HepG2 (cell line): Measurements from ENCODE around the gene DISP2. TPM values are rescaled to one million over a fixed set of nuclear protein-coding genes. Genes with fewer than 3 reads are reported as not detected.

Source experiments
- ATAC-seq: fragments of 200-7000 bp; cut with Tn5 transposase; 3 replicates; pipeline ENCODE4 v1.9.1; 2020; ENCODE audit warnings: mild to moderate bottlenecking, moderate library complexity
- BruUV-seq: library from RNA; stranded (reverse); fragments of 400-500 nt; replicated peaks from 2 replicates; lab custom pipeline; 2021; lab: Mats Ljungman, UMichigan
- CTCF ChIA-PET: fragments of 300-600 bp; formaldehyde crosslinking; extraction: SDS; loops from one replicate; lab custom pipeline; 2021; ENCODE audit warnings: low total read pairs, inconsistent platforms, low intra/inter-chr PET ratio; lab: Yijun Ruan, JAX
- POLR2A ChIA-PET: fragments of 350-600 bp; sonication (Branson Sonifier 250); formaldehyde crosslinking; loops from one replicate; lab custom pipeline; 2020; ENCODE audit warnings: antibody characterized with exemption, inconsistent platforms; lab: Yijun Ruan, JAX
- DNase-seq: peaks from one replicate; pipeline ENCODE4 v3.0.0-alpha.2; 2015; ENCODE audit warnings: low spot score
- FAIRE-seq: peaks from 3 replicates; lab custom pipeline; 2011; peaks lifted over from hg19 to GRCh38; lab: Jason Lieb, UNC
- H2AFZ ChIP-seq: one replicate; pipeline ENCODE4 v1.6.1; 2011; ENCODE audit warnings: low read length, inconsistent platforms
- H3K27ac ChIP-seq: fragments of 300-600 bp; 3 replicates; pipeline ENCODE4 v1.8.0; 2011; ENCODE audit warnings: mixed run types, mild to moderate bottlenecking, mixed read lengths, low read length, inconsistent platforms; ENCODE audit not compliant: insufficient read depth; ENCODE audit errors: extremely low read length
- H3K27me3 ChIP-seq, 2 experiments: fragments of 200-600 bp in 1 of 2; 2 replicates in 1 of 2; 3 replicates in 1 of 2; pipeline versions ENCODE4 v1.6.0 to v1.8.0; 2011; ENCODE audit warnings: low read length in 2 of 2, mild to moderate bottlenecking in 2 of 2, moderate library complexity in 2 of 2, inconsistent platforms in 1 of 2; ENCODE audit not compliant: insufficient read depth in 2 of 2, control insufficient read depth in 1 of 2
- H3K36me3 ChIP-seq, 2 experiments: fragments of 200-600 bp in 1 of 2; replicated peaks in 1 of 2; 2 replicates in 1 of 2; 3 replicates in 1 of 2; pipeline versions ENCODE4 v1.5.1 to v1.8.0; 2011; ENCODE audit warnings: low read length in 2 of 2, inconsistent platforms in 1 of 2; ENCODE audit not compliant: insufficient read depth in 2 of 2, control insufficient read depth in 1 of 2
- H3K4me1 ChIP-seq: 2 replicates; pipeline ENCODE4 v1.5.1; 2012; ENCODE audit warnings: low read length, inconsistent platforms; ENCODE audit not compliant: insufficient read depth
- H3K4me2 ChIP-seq: 2 replicates; pipeline ENCODE4 v1.6.0; 2011; ENCODE audit warnings: low read depth, low read length, inconsistent platforms
- H3K4me3 ChIP-seq, 3 experiments: fragments of 200-600 bp in 1 of 3; sonication (generic), shearing (Covaris generic) in 1 of 3; replicated peaks in 1 of 3; 2 replicates each; pipeline ENCODE4 v1.5.1; 2011 to 2016; ENCODE audit warnings: low read length in 3 of 3, inconsistent platforms in 2 of 3, low read depth in 2 of 3, mild to moderate bottlenecking in 2 of 3, control low read depth in 1 of 3, mixed read lengths in 1 of 3; ENCODE audit not compliant: insufficient read depth in 1 of 3
- H3K79me2 ChIP-seq: one replicate; pipeline ENCODE4 v1.6.1; 2011; ENCODE audit warnings: low read length, inconsistent platforms; ENCODE audit not compliant: insufficient read depth
- H3K9ac ChIP-seq: 2 replicates; pipeline ENCODE4 v1.6.0; 2011; ENCODE audit warnings: mild to moderate bottlenecking, low read depth, low read length, inconsistent platforms; ENCODE audit not compliant: insufficient read depth
- H3K9me3 ChIP-seq: 2 replicates; pipeline ENCODE4 v1.5.1; 2012; ENCODE audit warnings: mild to moderate bottlenecking, low read length
- H4K20me1 ChIP-seq: 2 replicates; pipeline ENCODE4 v1.6.0; 2011; ENCODE audit warnings: inconsistent platforms, mild to moderate bottlenecking, low read length, moderate library complexity; ENCODE audit not compliant: insufficient read depth
- ARID4A ChIP-seq: sonication (generic); formaldehyde crosslinking; IDR thresholded peaks from 2 replicates; pipeline ENCODE4 v1.5.0; 2020; ENCODE audit warnings: mild to moderate bottlenecking, missing genetic modification reagents, borderline replicate concordance
- DBP ChIP-seq: sonication (generic); formaldehyde crosslinking; IDR thresholded peaks from 2 replicates; pipeline ENCODE4 v1.4.0; 2020; ENCODE audit warnings: missing genetic modification reagents; ENCODE audit errors: not compliant biosample characterization
- DR1 ChIP-seq: sonication (generic); formaldehyde crosslinking; IDR thresholded peaks from 2 replicates; pipeline ENCODE4 v1.8.0; 2021; ENCODE audit warnings: mild to moderate bottlenecking, missing genetic modification reagents, inconsistent platforms
- FIP1L1 ChIP-seq: fragments of 200-400 bp; formaldehyde crosslinking; IDR thresholded peaks from 2 replicates; pipeline ENCODE4 v1.6.1; 2018; ENCODE audit warnings: low read depth, mild to moderate bottlenecking, low read length, moderate library complexity, borderline replicate concordance; ENCODE audit not compliant: insufficient read depth
- NBN ChIP-seq: fragments of 450-650 bp; conservative IDR thresholded peaks from 2 replicates; pipeline ENCODE4 v1.6.1; 2017
- NFE2L1 ChIP-seq: sonication (generic); formaldehyde crosslinking; IDR thresholded peaks from 2 replicates; pipeline ENCODE4 v1.4.0; 2020; ENCODE audit warnings: missing genetic modification reagents, mild to moderate bottlenecking, borderline replicate concordance
- RBM39 ChIP-seq: fragments of 200-400 bp; formaldehyde crosslinking; IDR thresholded peaks from one replicate; pipeline ENCODE4 v1.6.1; 2018; ENCODE audit warnings: antibody characterized with exemption, mild to moderate bottlenecking, low read depth, low read length; ENCODE audit not compliant: poor library complexity, severe bottlenecking
- SRY ChIP-seq: sonication (generic); formaldehyde crosslinking; IDR thresholded peaks from 2 replicates; pipeline ENCODE4 v1.8.0; 2022; ENCODE audit warnings: mild to moderate bottlenecking, missing genetic modification reagents
- ZNF33A ChIP-seq: sonication (generic); formaldehyde crosslinking; IDR thresholded peaks from 2 replicates; pipeline ENCODE4 v1.5.1; 2020; ENCODE audit warnings: missing genetic modification reagents, mild to moderate bottlenecking, moderate library complexity, borderline replicate concordance
- ZNF501 ChIP-seq: sonication (generic); formaldehyde crosslinking; IDR thresholded peaks from 2 replicates; pipeline ENCODE4 v1.5.1; 2020; ENCODE audit warnings: mild to moderate bottlenecking, moderate library complexity, missing genetic modification reagents
- ZNF543 ChIP-seq: sonication (generic); formaldehyde crosslinking; IDR thresholded peaks from 2 replicates; pipeline ENCODE4 v1.4.0; 2020; ENCODE audit warnings: mild to moderate bottlenecking, missing genetic modification reagents
- ZNF556 ChIP-seq: sonication (generic); formaldehyde crosslinking; IDR thresholded peaks from 2 replicates; pipeline ENCODE4 v1.4.0; 2020; ENCODE audit warnings: mild to moderate bottlenecking, missing genetic modification reagents, borderline replicate concordance
- ZNF777 ChIP-seq: sonication (generic); formaldehyde crosslinking; IDR thresholded peaks from 2 replicates; pipeline ENCODE4 v1.4.0; 2020; ENCODE audit warnings: missing genetic modification reagents
- WGBS: methylation state at CpG from one replicate; pipeline ENCODE4 v1.1.6; 2017; ENCODE audit warnings: low lambda C conversion rate; 5-methylcytosine and 5-hydroxymethylcytosine counted together
- in situ Hi-C: cut with HindIII; loops from 2 replicates; pipeline ENCODE4 v1.10.0; 2017; ENCODE audit warnings: low pct_unique_long_range_greater_than_20kb; ENCODE audit not compliant: extremely low pct_ligation_motif_present
- intact Hi-C: fragments of 100-400 bp; cut with micrococcal nuclease; formaldehyde crosslinking; loops from one replicate; pipeline ENCODE4 v1.10.0; 2022; ENCODE audit not compliant: unreplicated experiment
- polyA plus RNA-seq, 8 experiments: library from polyadenylated mRNA; depleted of rRNA in 3 of 8; stranded (reverse) in 7 of 8; unstranded in 1 of 8; fragments of >200 nt; fragmentation: Illumina TruSeq in 4 of 8; extraction: Trizol in 4 of 8; gene quantifications; 2 replicates each; pipeline versions ENCODE4 v1.2.1 to v1.2.3, GENCODE V29; 2011 to 2016; ENCODE audit warnings: low read depth in 4 of 8, missing spikeins in 1 of 8, mixed read lengths in 1 of 8; ENCODE audit not compliant: insufficient read depth in 1 of 8
- total RNA-seq, 5 experiments: library from RNA; depleted of rRNA; stranded (reverse); fragments of >200 nt; fragmentation: Illumina TruSeq; extraction: Trizol; gene quantifications; 2 replicates each; pipeline ENCODE4 v1.2.3, GENCODE V29; 2016; ENCODE audit warnings: low read depth in 1 of 5
- TF ChIP-seq, protein P1 (sequence below): sonication (generic); formaldehyde crosslinking; conservative IDR thresholded peaks from 2 replicates; pipeline ENCODE4 v1.5.0; 2020; ENCODE audit warnings: missing genetic modification reagents

Gene DISP2
- total and polyA plus RNA-seq, 2 of the 13 experiments (the other 11 are each of a cell fraction or from before 2014, with no cell fraction given): 0.09 to 0.32 TPM

- TF ChIP-seq DBP (CRISPR knock-in tag): no peak
Observed at GRCh38 chr15:40320931-40321371, 37.1 kb upstream of the DISP2 start (continued).

DNA sequence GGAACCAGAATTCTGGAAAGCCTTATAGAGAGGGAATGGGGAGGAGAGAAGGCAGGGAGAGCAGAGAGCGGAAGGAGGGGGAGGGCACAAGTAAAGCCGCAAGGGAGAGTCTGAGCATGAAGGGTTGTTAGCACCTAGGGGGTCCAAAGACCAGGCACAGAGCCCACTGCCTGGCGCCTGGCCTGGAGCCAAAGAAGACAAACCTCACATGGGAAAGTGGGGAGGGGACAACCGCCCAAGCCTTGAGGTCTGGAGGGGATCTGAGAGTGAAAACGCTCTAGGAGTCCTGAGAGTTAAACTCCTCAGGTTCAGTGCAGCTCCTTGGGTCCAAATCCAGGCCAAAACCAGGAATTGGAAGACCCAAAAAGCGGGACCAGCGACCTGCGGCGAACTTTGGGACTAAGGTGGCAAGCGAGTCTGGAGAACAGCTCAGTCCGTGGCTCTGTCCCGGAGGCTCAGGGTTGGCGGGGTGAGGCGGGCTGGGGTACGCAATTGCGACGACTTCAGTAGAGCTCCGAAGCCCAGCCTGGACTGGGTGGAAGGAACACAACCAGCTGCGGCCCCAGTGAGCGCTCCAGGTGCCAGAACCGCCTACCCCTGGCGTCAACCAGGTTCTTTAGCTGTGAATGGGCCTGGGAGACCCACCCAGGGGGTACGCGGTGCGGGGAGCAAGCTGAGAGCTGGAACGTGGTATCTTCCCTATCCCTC is 35.3 kb upstream of the DISP2 start:
- ChIA-PET POLR2A (interaction anchor here (0.6 to 1.9 kb wide), 9 partner anchors 9 to 320 kb away, joined by 3 to 24 read pairs (median 4); partner anchors contain the start of genes BUB1B, CCDC9B and IVD), CTCF (interaction anchor here (2.8 to 4.6 kb wide), 2 partner anchors 16 to 99 kb away, joined by 12 to 19 read pairs; no protein-coding TSS in a partner anchor)
- peaks cover 42% of the 10 kb centered on the region for H3K4me1 ChIP-seq
- H2AFZ ChIP-seq: no peak overlapping the region
- no peaks in the 10 kb centered on the region for H3K79me2 ChIP-seq
- intact Hi-C loops: loop anchor here (5.0 kb wide), 1 partner anchor 100 kb away; no protein-coding TSS in a partner anchor
- ATAC-seq (peak; percentile 14), FAIRE-seq (peak; percentile 52), DNase-seq (peak; percentile 53)
- no peak overlapping the region for H3K9ac ChIP-seq
- H4K20me1 ChIP-seq: no peaks in the 10 kb centered on the region
- H3K27me3 ChIP-seq: peaks cover 0 to 7% of the 10 kb centered on the region in 2 experiments; a peak in 1 of 5 replicates
- peak overlapping the region; percentile 8 to 75 (median 40); a peak in 4 of 6 replicates for H3K4me3 ChIP-seq
- H3K36me3 ChIP-seq: no peaks in the 10 kb centered on the region
- H3K27ac ChIP-seq: no peak overlapping the region
- in situ Hi-C loops: no loop called here
- no peaks in the 10 kb centered on the region for H3K9me3 ChIP-seq
- no TSS peak for BruUV-seq
- peak overlapping the region; percentile 82 for H3K4me2 ChIP-seq
- 16% methylated on average over 10 of the region's 26 CpGs for WGBS
- TF ChIP-seq NFE2L1 (no peak), ZNF33A (CRISPR knock-in tag) (no peak), ZNF556 (CRISPR knock-in tag) (no peak), ZNF501 (no peak), ZNF777 (CRISPR knock-in tag) (no peak), ARID4A (CRISPR knock-in tag) (no peak), SRY (CRISPR knock-in tag) (0 out of 2 replicates have a peak, but pooled peaks have one; percentile 62), NBN (no peak), DR1 (CRISPR knock-in tag) (0 out of 2 replicates have a peak, but pooled peaks have one; percentile 26), FIP1L1 (no peak), RBM39 (no peak), ZNF543 (no peak)
- TF ChIP-seq, protein P1, sequence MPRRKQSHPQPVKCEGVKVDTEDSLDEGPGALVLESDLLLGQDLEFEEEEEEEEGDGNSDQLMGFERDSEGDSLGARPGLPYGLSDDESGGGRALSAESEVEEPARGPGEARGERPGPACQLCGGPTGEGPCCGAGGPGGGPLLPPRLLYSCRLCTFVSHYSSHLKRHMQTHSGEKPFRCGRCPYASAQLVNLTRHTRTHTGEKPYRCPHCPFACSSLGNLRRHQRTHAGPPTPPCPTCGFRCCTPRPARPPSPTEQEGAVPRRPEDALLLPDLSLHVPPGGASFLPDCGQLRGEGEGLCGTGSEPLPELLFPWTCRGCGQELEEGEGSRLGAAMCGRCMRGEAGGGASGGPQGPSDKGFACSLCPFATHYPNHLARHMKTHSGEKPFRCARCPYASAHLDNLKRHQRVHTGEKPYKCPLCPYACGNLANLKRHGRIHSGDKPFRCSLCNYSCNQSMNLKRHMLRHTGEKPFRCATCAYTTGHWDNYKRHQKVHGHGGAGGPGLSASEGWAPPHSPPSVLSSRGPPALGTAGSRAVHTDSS (CRISPR knock-in tag): no peak
